ENCODE measurements around the gene NPTN.

NPTN gene

GRCh38 chr15:73538563-73539211, 94.5 kb downstream of the NPTN start:
- TF ChIP-seq CTBP1 (IDR thresholded peaks at IDR 0.05; ENCODE audit: borderline replicate concordance) (no peak), HDGF (IDR thresholded peaks at IDR 0.05; ENCODE audit: borderline replicate concordance) (no peak), FOXA1 (IDR thresholded peaks at IDR 0.05) (no peak), ARNT (IDR thresholded peaks at IDR 0.05) (no peak), L3MBTL2 (conservative IDR thresholded peaks at IDR 0.05) (no peak), TARDBP (IDR thresholded peaks at IDR 0.05) (no peak), FOXM1 (IDR thresholded peaks at IDR 0.05; ENCODE audit: borderline replicate concordance) (no peak), SUZ12 (IDR thresholded peaks at IDR 0.05) (no peak), ELF4 (IDR thresholded peaks at IDR 0.05) (no peak), BHLHE40 (IDR thresholded peaks at IDR 0.05; ENCODE audit: borderline replicate concordance) (no peak), NFRKB (IDR thresholded peaks at IDR 0.05) (no peak), ZNF384 (IDR thresholded peaks at IDR 0.05) (no peak), LEF1 (IDR thresholded peaks at IDR 0.05; ENCODE audit: borderline replicate concordance) (no peak), FOXK2 (IDR thresholded peaks at IDR 0.05) (no peak), SP1 (IDR thresholded peaks at IDR 0.05) (no peak)
- TF ChIP-seq, protein P1, sequence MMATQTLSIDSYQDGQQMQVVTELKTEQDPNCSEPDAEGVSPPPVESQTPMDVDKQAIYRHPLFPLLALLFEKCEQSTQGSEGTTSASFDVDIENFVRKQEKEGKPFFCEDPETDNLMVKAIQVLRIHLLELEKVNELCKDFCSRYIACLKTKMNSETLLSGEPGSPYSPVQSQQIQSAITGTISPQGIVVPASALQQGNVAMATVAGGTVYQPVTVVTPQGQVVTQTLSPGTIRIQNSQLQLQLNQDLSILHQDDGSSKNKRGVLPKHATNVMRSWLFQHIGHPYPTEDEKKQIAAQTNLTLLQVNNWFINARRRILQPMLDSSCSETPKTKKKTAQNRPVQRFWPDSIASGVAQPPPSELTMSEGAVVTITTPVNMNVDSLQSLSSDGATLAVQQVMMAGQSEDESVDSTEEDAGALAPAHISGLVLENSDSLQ (IDR thresholded peaks at IDR 0.05), result no peak
- DNase-seq (ENCODE audit: extremely low spot score), result no peak
- ChIA-PET POLR2A (no interaction called here), CTCF (no interaction called here)

- no peak for DNase-seq (ENCODE audit: extremely low spot score)
- ChIA-PET POLR2A (no interaction called here), CTCF (interaction anchor here (0.6 kb wide), 1 partner anchor 19 kb away, joined by 8 read pairs; no protein-coding TSS in a partner anchor)
- TF ChIP-seq FOXM1 (IDR thresholded peaks at IDR 0.05; ENCODE audit: borderline replicate concordance), result no peak
- TF ChIP-seq ARNT (IDR thresholded peaks at IDR 0.05), result no peak
- TF ChIP-seq FOXK2 (IDR thresholded peaks at IDR 0.05), result no peak
- no peak for TF ChIP-seq FOXA1 (IDR thresholded peaks at IDR 0.05)
- TF ChIP-seq ZNF384 (IDR thresholded peaks at IDR 0.05), result no peak
- TF ChIP-seq L3MBTL2 (conservative IDR thresholded peaks at IDR 0.05), result no peak
- TF ChIP-seq LEF1 (IDR thresholded peaks at IDR 0.05; ENCODE audit: borderline replicate concordance), result no peak
- no peak for TF ChIP-seq SUZ12 (IDR thresholded peaks at IDR 0.05)
- TF ChIP-seq NFRKB (IDR thresholded peaks at IDR 0.05), result no peak
- TF ChIP-seq HDGF (IDR thresholded peaks at IDR 0.05; ENCODE audit: borderline replicate concordance), result no peak
- TF ChIP-seq ELF4 (IDR thresholded peaks at IDR 0.05), result no peak
- TF ChIP-seq BHLHE40 (IDR thresholded peaks at IDR 0.05; ENCODE audit: borderline replicate concordance), result no peak
- TF ChIP-seq TARDBP (IDR thresholded peaks at IDR 0.05), result no peak
- no peak for TF ChIP-seq CTBP1 (IDR thresholded peaks at IDR 0.05; ENCODE audit: borderline replicate concordance)
- no peak for TF ChIP-seq SP1 (IDR thresholded peaks at IDR 0.05)
These were observed 95.1 kb downstream of the NPTN start for GRCh38 chr15:73538123-73538522.

GRCh38 chr15:73530649-73531048, 102.5 kb downstream of the NPTN start:
- DNase-seq (ENCODE audit: extremely low spot score), result no peak
- POLR2A ChIA-PET, result no interaction called here
- no peak for TF ChIP-seq TARDBP (IDR thresholded peaks at IDR 0.05)
- no peak for TF ChIP-seq ARNT (IDR thresholded peaks at IDR 0.05)
- no peak for TF ChIP-seq L3MBTL2 (conservative IDR thresholded peaks at IDR 0.05)
- TF ChIP-seq NFRKB (IDR thresholded peaks at IDR 0.05), result no peak
- no peak for TF ChIP-seq BHLHE40 (IDR thresholded peaks at IDR 0.05; ENCODE audit: borderline replicate concordance)
- TF ChIP-seq ELF4 (IDR thresholded peaks at IDR 0.05), result no peak
- no peak for TF ChIP-seq SP1 (IDR thresholded peaks at IDR 0.05)
- TF ChIP-seq ZNF384 (IDR thresholded peaks at IDR 0.05), result no peak
- no peak for TF ChIP-seq LEF1 (IDR thresholded peaks at IDR 0.05; ENCODE audit: borderline replicate concordance)
- TF ChIP-seq FOXA1 (IDR thresholded peaks at IDR 0.05), result no peak
- CTCF ChIA-PET, result no interaction called here

DNA sequence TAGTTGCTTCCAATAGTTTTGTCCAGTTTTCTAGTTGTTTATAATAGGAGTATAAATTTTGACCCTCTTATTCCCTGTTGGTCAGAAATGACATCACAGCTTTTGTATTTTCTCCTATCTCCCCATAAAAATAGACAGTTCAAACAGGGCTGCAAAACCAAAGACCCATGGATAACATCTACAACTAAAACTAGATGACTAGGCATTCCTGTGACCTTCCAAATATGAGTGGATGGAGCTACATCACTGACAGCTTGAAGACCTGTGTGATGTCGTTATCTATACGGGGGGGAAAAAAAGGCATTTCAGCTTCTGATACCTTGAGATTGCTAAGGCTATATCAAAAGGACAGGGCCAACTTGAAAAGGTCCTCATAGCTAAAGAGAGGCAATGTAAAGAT, 105.6 kb downstream of the NPTN start:
- ChIA-PET POLR2A (no interaction called here), CTCF (no interaction called here)
- no peak for DNase-seq (ENCODE audit: extremely low spot score)
- TF ChIP-seq, protein P1 (IDR thresholded peaks at IDR 0.05), result no peak
- TF ChIP-seq TARDBP (IDR thresholded peaks at IDR 0.05) (no peak), FOXA1 (IDR thresholded peaks at IDR 0.05) (no peak), FOXK2 (IDR thresholded peaks at IDR 0.05) (no peak), SUZ12 (IDR thresholded peaks at IDR 0.05) (no peak), L3MBTL2 (conservative IDR thresholded peaks at IDR 0.05) (no peak), LEF1 (IDR thresholded peaks at IDR 0.05; ENCODE audit: borderline replicate concordance) (no peak), ZNF384 (IDR thresholded peaks at IDR 0.05) (no peak)

GRCh38 chr15:73524919-73525318, 108.3 kb downstream of the NPTN start:
- ChIA-PET POLR2A (no interaction called here), CTCF (no interaction called here)
- no peak for DNase-seq (ENCODE audit: extremely low spot score)
- TF ChIP-seq, protein P1 (IDR thresholded peaks at IDR 0.05), result no peak
- no peak for TF ChIP-seq SP1 (IDR thresholded peaks at IDR 0.05)
- TF ChIP-seq L3MBTL2 (conservative IDR thresholded peaks at IDR 0.05), result no peak
- no peak for TF ChIP-seq CTBP1 (IDR thresholded peaks at IDR 0.05; ENCODE audit: borderline replicate concordance)
- no peak for TF ChIP-seq FOXA1 (IDR thresholded peaks at IDR 0.05)
- no peak for TF ChIP-seq TARDBP (IDR thresholded peaks at IDR 0.05)
- no peak for TF ChIP-seq ZNF384 (IDR thresholded peaks at IDR 0.05)
- TF ChIP-seq FOXK2 (IDR thresholded peaks at IDR 0.05), result no peak
- TF ChIP-seq BHLHE40 (IDR thresholded peaks at IDR 0.05; ENCODE audit: borderline replicate concordance), result no peak
- TF ChIP-seq SUZ12 (IDR thresholded peaks at IDR 0.05), result no peak
- TF ChIP-seq HDGF (IDR thresholded peaks at IDR 0.05; ENCODE audit: borderline replicate concordance), result no peak
- TF ChIP-seq LEF1 (IDR thresholded peaks at IDR 0.05; ENCODE audit: borderline replicate concordance), result no peak
- no peak for TF ChIP-seq NFRKB (IDR thresholded peaks at IDR 0.05)
- no peak for TF ChIP-seq ARNT (IDR thresholded peaks at IDR 0.05)

- TF ChIP-seq ZNF384 (IDR thresholded peaks at IDR 0.05) (no peak), LEF1 (IDR thresholded peaks at IDR 0.05; ENCODE audit: borderline replicate concordance) (no peak), CTBP1 (IDR thresholded peaks at IDR 0.05; ENCODE audit: borderline replicate concordance) (no peak)
- ChIA-PET POLR2A (no interaction called here), CTCF (no interaction called here)
- no peak for DNase-seq (ENCODE audit: extremely low spot score)
These were observed 111.2 kb downstream of the NPTN start for GRCh38 chr15:73522011-73522410.

Measured in HEK293T (cell line).